Kidney (tissue), 14 donors: ENCODE measurements around the gene NPDC1. TPM values are rescaled to one million over a fixed set of nuclear protein-coding genes. Genes with fewer than 3 reads are reported as not detected.

Experiments used
- DNase-seq, 5 donors: peaks; one replicate each; pipeline ENCODE4 v3.0.0-alpha.2; 2013 to 2020
- FAIRE-seq: peaks from 2 replicates; lab custom pipeline; 2012; peaks lifted over from hg19 to GRCh38; lab: Jason Lieb, UNC
- H3K27ac ChIP-seq, 2 donors: one replicate each; pipeline ENCODE4 v1.7.0; 2013; ENCODE audit warnings: low read depth in 2 of 2, low read length in 2 of 2, inconsistent platforms in 1 of 2
- H3K27me3 ChIP-seq: one replicate; pipeline ENCODE4 v1.7.1; 2013; ENCODE audit warnings: low read length, inconsistent platforms; ENCODE audit not compliant: control insufficient read depth, insufficient read depth
- H3K36me3 ChIP-seq, 3 donors: one replicate each; pipeline versions ENCODE4 v1.7.0 to v1.7.1; 2013; ENCODE audit warnings: low read length in 3 of 3, control low read depth in 1 of 3, inconsistent platforms in 1 of 3; ENCODE audit not compliant: insufficient read depth in 3 of 3, control insufficient read depth in 2 of 3
- H3K4me1 ChIP-seq, 3 donors: one replicate each; pipeline versions ENCODE4 v1.7.0 to v1.7.1; 2013; ENCODE audit warnings: low read length in 3 of 3, inconsistent platforms in 1 of 3, low read depth in 1 of 3; ENCODE audit not compliant: control insufficient read depth in 2 of 3, insufficient read depth in 2 of 3
- H3K4me3 ChIP-seq, 3 donors: one replicate each; pipeline versions ENCODE4 v1.7.0 to v1.8.1; 2013; ENCODE audit warnings: low read length in 3 of 3, control low read depth in 1 of 3, inconsistent platforms in 1 of 3
- H3K9ac ChIP-seq, 3 donors: one replicate each; pipeline versions ENCODE4 v1.7.0 to v1.7.1; 2013; ENCODE audit warnings: low read length in 3 of 3, control low read depth in 1 of 3, inconsistent platforms in 1 of 3
- H3K9me3 ChIP-seq, 3 donors: one replicate each; pipeline versions ENCODE4 v1.7.0 to v1.7.1; 2013; ENCODE audit warnings: low read length in 3 of 3, control low read depth in 1 of 3, inconsistent platforms in 1 of 3; ENCODE audit not compliant: control insufficient read depth in 2 of 3, insufficient read depth in 1 of 3
- CTCF ChIP-seq: IDR thresholded peaks from 3 replicates; pipeline ENCODE4 v1.5.1; 2012; ENCODE audit warnings: mild to moderate bottlenecking, moderate library complexity, borderline replicate concordance; ENCODE audit not compliant: insufficient read depth; ENCODE audit errors: extremely low read depth
- intact Hi-C: fragments of 100-400 bp; cut with DNase I; formaldehyde crosslinking; loops from one replicate; pipeline ENCODE4 v1.11.1; 2022
- polyA plus RNA-seq: library from polyadenylated mRNA; stranded (reverse); fragments of 350-450 nt; fragmentation: Illumina TruSeq; extraction: RNeasy Lipid Tissue Mini Kit (QIAGEN cat#74804); gene quantifications from one replicate; pipeline ENCODE4 v1.2.3, GENCODE V29; 2014; ENCODE audit warnings: low read depth, low replicate concordance; ENCODE audit not compliant: insufficient read depth
- total RNA-seq: library from RNA; stranded (reverse); fragmentation: NEBNext Ultra II Directional; extraction: Animal tissue kit (Norgen Biotek cat#: 25700); gene quantifications from one replicate; pipeline ENCODE4 v1.2.1, GENCODE V29; 2021
- donor health status: control.
- donor health status: control.
- donor health status: control.
- donor health status: control.
- donor health status: control.
- donor health status: DM: yes; HTN: yes; CAD: no.
- donor health status: Normal renal cell carcinoma (clear cell type).

The NPDC1 gene
- total and polyA plus RNA-seq, 2 donors from 2014 or later: 80.2 to 189 TPM

- intact Hi-C loops: no loop called here
- no peak overlapping the region for H3K9ac ChIP-seq
- no peak for TF ChIP-seq CTCF
- H3K9me3 ChIP-seq: no peaks in the 10 kb centered on the region
- H3K27me3 ChIP-seq: no peaks in the 10 kb centered on the region
- peaks cover 0 to 12% (median 5%) of the 10 kb centered on the region in 3 donors for H3K4me1 ChIP-seq
- no peak for DNase-seq
- no peak overlapping the region for H3K4me3 ChIP-seq
- H3K27ac ChIP-seq: no peak overlapping the region
- H3K36me3 ChIP-seq: no peaks in the 10 kb centered on the region
- no peak for FAIRE-seq
These were observed 12.7 kb upstream of the NPDC1 start for GRCh38 chr9:137058521-137059234.

- no peaks in the 10 kb centered on the region for H3K9me3 ChIP-seq
- FAIRE-seq (no peak), DNase-seq (no peak)
- no peaks in the 10 kb centered on the region for H3K36me3 ChIP-seq
- H3K27me3 ChIP-seq: peaks cover 2% of the 10 kb centered on the region
- no peak for TF ChIP-seq CTCF
- peaks cover 0 to 18% (median 5%) of the 10 kb centered on the region in 3 donors for H3K4me1 ChIP-seq
- H3K4me3 ChIP-seq: no peak overlapping the region
- H3K27ac ChIP-seq: no peak overlapping the region
- H3K9ac ChIP-seq: no peak overlapping the region
- intact Hi-C loops: no loop called here
These were observed 11.6 kb upstream of the NPDC1 start for GRCh38 chr9:137057545-137057944.

- Histone ChIP-seq H3K4me1 (peaks cover 0 to 18% (median 5%) of the 10 kb centered on the region in 3 donors), H3K36me3 (no peaks in the 10 kb centered on the region), H3K9ac (no peak overlapping the region), H3K4me3 (no peak overlapping the region), H3K27ac (no peak overlapping the region), H3K27me3 (peaks cover 4% of the 10 kb centered on the region), H3K9me3 (no peaks in the 10 kb centered on the region)
- TF ChIP-seq CTCF: no peak
- DNase-seq (no peak), FAIRE-seq (no peak)
- intact Hi-C loops: no loop called here
These were observed 10.9 kb upstream of the NPDC1 start for GRCh38 chr9:137056739-137057415.
